HCT116 (cell line): Measurements from ENCODE around the gene TTLL11.

Experiments used
- CEBPB ChIP-seq: IDR thresholded peaks from 2 replicates; pipeline ENCODE4 v1.6.1; 2012; ENCODE audit warnings: low read depth
- EZH2 ChIP-seq: fragments of 200-600 bp; sonication (generic); IDR thresholded peaks from 2 replicates; pipeline ENCODE4 v1.6.1; 2017; ENCODE audit warnings: antibody characterized with exemption, mixed run types
- EZH2phosphoT487 ChIP-seq: fragments of 200-600 bp; IDR thresholded peaks from 2 replicates; pipeline ENCODE4 v1.6.1; 2018; ENCODE audit warnings: antibody characterized with exemption, borderline replicate concordance
- POLR2A ChIP-seq: IDR thresholded peaks from 2 replicates; pipeline ENCODE4 v1.7.0; 2011; ENCODE audit warnings: borderline replicate concordance; ENCODE audit not compliant: insufficient read depth, insufficient read length; ENCODE audit errors: extremely low read depth
- POLR2AphosphoS5 ChIP-seq: IDR thresholded peaks from 2 replicates; pipeline ENCODE4 v1.6.1; 2011; ENCODE audit warnings: mild to moderate bottlenecking, low read depth, low read length, moderate library complexity
- SIN3A ChIP-seq: IDR thresholded peaks from 2 replicates; pipeline ENCODE4 v1.6.1; 2012; ENCODE audit warnings: low read depth
- TCF7L2 ChIP-seq: IDR thresholded peaks from 2 replicates; pipeline ENCODE4 v1.7.0; 2011; ENCODE audit warnings: borderline replicate concordance, inconsistent platforms; ENCODE audit not compliant: insufficient read depth, insufficient read length; ENCODE audit errors: extremely low read depth
- YY1 ChIP-seq: IDR thresholded peaks from 2 replicates; pipeline ENCODE4 v1.6.1; 2011; ENCODE audit warnings: low read length, low read depth, moderate library complexity, mild to moderate bottlenecking; ENCODE audit not compliant: insufficient replicate concordance; ENCODE audit errors: extremely low read depth
- ZNF274 ChIP-seq: fragments of 200-500 bp; sonication (Bioruptor generic); IDR thresholded peaks from 2 replicates; pipeline ENCODE4 v1.6.1; 2014; ENCODE audit warnings: mild to moderate bottlenecking, low read depth, low read length, inconsistent platforms
- TF ChIP-seq, protein P1 (sequence below), 3 experiments: fragments of 200-600 bp in 1 of 3; sonication (generic) in 1 of 3; IDR thresholded peaks in 2 of 3; conservative IDR thresholded peaks in 1 of 3; 2 replicates each; pipeline ENCODE4 v1.5.1; 2012 to 2017; ENCODE audit warnings: low read depth in 2 of 3, low read length in 2 of 3, antibody characterized with exemption in 1 of 3, borderline replicate concordance in 1 of 3, control low read depth in 1 of 3, mild to moderate bottlenecking in 1 of 3, mixed read lengths in 1 of 3, mixed run types in 1 of 3, moderate library complexity in 1 of 3; ENCODE audit not compliant: insufficient read depth in 1 of 3

DNA sequence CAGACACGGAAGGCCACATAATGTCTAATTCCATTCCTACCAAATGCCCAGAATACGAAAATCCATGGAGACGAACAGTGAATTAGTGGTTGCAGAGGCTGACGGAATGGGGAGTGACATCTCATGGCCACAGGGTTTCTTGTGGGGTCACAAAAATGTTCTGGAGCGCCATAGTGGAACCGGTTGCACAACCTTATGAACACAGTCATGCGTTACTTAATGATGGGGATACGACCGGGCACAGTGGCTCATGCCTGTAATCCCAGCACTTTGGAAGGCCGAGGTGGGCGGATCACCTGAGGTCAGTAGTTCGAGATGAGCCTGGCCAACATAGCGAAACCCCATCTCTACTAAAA lies 26.0 kb upstream of the TTLL11 start:
- TF ChIP-seq EZH2phosphoT487 (no peak), CEBPB (no peak), EZH2 (no peak), POLR2A (no peak), TCF7L2 (no peak), ZNF274 (no peak), SIN3A (no peak), POLR2AphosphoS5 (no peak), YY1 (no peak)
- TF ChIP-seq, protein P1, sequence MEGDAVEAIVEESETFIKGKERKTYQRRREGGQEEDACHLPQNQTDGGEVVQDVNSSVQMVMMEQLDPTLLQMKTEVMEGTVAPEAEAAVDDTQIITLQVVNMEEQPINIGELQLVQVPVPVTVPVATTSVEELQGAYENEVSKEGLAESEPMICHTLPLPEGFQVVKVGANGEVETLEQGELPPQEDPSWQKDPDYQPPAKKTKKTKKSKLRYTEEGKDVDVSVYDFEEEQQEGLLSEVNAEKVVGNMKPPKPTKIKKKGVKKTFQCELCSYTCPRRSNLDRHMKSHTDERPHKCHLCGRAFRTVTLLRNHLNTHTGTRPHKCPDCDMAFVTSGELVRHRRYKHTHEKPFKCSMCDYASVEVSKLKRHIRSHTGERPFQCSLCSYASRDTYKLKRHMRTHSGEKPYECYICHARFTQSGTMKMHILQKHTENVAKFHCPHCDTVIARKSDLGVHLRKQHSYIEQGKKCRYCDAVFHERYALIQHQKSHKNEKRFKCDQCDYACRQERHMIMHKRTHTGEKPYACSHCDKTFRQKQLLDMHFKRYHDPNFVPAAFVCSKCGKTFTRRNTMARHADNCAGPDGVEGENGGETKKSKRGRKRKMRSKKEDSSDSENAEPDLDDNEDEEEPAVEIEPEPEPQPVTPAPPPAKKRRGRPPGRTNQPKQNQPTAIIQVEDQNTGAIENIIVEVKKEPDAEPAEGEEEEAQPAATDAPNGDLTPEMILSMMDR (IDR thresholded peaks at IDR 0.05 in 2 of 3, conservative IDR thresholded peaks at IDR 0.05 in 1 of 3; ENCODE audit: borderline replicate concordance in 1 of 3, insufficient read depth in 1 of 3, low read depth in 2 of 3, low read length in 2 of 3), result no peak
